ENCODE results near the gene KREMEN1.
A peak's percentile ranks its signal among the peaks of the same experiment; 100 is the strongest.
"Not testable (repeated sequence)": the region's sequence is repeated elsewhere in the genome, so short reads cannot be mapped to it uniquely, and the experiment has no call there.

Gene KREMEN1

DNA sequence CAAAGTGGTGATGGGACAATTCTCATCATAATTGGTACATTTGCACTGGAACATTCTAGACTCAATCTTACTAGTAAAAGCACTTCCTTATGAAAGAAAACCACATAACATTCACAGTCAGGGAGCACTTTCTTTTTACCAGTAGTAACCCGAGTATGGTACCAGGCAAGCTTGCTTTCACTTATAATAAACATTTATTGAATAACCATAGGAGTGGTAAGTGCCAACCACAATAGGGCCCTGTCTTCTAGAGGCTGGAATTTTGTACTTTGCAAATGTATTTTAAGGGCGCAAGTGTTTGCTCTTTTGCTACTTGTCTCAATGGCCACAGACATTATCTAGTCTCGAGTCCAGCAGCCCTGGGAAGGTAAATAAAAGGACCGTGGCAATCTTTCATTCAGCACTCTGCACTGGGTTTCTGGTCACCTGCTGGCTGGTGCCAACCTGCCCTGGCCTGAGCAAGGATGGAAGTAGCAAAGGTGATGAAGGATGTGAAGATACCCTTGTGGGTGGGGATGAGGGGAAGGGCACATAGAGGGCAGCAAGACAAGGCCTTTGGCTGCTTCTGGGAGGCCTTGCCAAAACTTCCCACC is 35.4 kb upstream of the KREMEN1 start:
- H3K36me3 ChIP-seq (ENCODE audit: insufficient read depth, low read length): no peaks in the 10 kb centered on the region
- no peak overlapping the region for H3K9ac ChIP-seq (ENCODE audit: low read depth, low read length)
- H3K4me1 ChIP-seq (ENCODE audit: control insufficient read depth, insufficient read depth, low read length): peaks cover 19% of the 10 kb centered on the region
- no peaks in the 10 kb centered on the region for H3K27me3 ChIP-seq (ENCODE audit: control insufficient read depth, insufficient read depth, low read length)
- no peaks in the 10 kb centered on the region for H3K9me3 ChIP-seq (replicated peaks; ENCODE audit: low read length)
- no peak overlapping the region for H3K4me3 ChIP-seq (ENCODE audit: low read length)
- H3K4me2 ChIP-seq (ENCODE audit: low read length): no peak overlapping the region

DNA sequence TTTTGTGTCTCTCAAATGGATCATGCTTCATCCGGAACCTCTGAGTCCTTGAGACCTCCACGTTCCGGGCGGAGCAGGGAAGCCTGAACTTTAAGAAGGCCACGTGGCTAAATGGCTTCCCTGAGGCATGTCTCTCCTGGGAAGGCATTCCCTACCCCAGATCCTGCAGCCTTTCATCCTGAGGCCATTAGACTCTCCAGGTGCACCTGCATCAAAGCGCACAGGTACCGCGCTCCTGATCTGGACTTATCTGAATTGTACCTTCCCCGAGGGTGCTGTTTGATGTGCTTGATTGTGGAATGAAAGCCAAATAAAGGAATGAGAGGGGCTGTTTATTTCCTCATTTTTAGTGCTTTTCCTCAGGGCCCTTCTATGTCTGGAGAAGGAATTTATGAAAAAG is 33.7 kb upstream of the KREMEN1 start:
- Histone ChIP-seq H3K4me3 (ENCODE audit: low read length) (no peak overlapping the region), H3K9ac (ENCODE audit: low read depth, low read length) (no peak overlapping the region), H3K4me1 (ENCODE audit: control insufficient read depth, insufficient read depth, low read length) (peaks cover 21% of the 10 kb centered on the region), H3K4me2 (ENCODE audit: low read length) (no peak overlapping the region), H3K27me3 (ENCODE audit: control insufficient read depth, insufficient read depth, low read length) (no peaks in the 10 kb centered on the region), H3K36me3 (ENCODE audit: insufficient read depth, low read length) (no peaks in the 10 kb centered on the region), H3K9me3 (replicated peaks; ENCODE audit: low read length) (no peaks in the 10 kb centered on the region)

DNA sequence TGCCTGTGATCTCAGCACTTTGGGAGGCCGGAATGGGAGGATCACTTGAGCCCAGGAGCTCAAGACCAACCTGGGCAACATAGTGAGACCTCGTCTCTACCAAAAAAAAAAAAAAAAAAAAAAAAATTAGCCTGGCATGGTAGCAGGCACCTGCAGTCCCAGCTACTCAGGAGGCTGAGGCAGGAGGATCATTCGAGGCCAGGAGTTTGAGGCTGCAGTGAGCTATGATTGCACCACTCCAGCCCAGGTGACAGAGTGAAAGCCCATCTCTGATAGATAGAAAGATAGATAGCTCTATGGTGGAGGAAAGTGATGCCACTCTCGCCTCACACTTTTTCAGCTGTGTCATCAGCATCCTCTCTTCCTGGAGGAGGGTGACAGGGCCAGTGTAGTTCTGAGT is 33.2 kb upstream of the KREMEN1 start:
- not testable (repeated sequence) for H3K27me3 ChIP-seq (ENCODE audit: control insufficient read depth, insufficient read depth, low read length); H3K9me3 ChIP-seq (replicated peaks; ENCODE audit: low read length); H3K9ac ChIP-seq (ENCODE audit: low read depth, low read length); H3K4me3 ChIP-seq (ENCODE audit: low read length); H3K36me3 ChIP-seq (ENCODE audit: insufficient read depth, low read length); H3K4me2 ChIP-seq (ENCODE audit: low read length)
- H3K4me1 ChIP-seq (ENCODE audit: control insufficient read depth, insufficient read depth, low read length): peaks cover 27% of the 10 kb centered on the region

DNA sequence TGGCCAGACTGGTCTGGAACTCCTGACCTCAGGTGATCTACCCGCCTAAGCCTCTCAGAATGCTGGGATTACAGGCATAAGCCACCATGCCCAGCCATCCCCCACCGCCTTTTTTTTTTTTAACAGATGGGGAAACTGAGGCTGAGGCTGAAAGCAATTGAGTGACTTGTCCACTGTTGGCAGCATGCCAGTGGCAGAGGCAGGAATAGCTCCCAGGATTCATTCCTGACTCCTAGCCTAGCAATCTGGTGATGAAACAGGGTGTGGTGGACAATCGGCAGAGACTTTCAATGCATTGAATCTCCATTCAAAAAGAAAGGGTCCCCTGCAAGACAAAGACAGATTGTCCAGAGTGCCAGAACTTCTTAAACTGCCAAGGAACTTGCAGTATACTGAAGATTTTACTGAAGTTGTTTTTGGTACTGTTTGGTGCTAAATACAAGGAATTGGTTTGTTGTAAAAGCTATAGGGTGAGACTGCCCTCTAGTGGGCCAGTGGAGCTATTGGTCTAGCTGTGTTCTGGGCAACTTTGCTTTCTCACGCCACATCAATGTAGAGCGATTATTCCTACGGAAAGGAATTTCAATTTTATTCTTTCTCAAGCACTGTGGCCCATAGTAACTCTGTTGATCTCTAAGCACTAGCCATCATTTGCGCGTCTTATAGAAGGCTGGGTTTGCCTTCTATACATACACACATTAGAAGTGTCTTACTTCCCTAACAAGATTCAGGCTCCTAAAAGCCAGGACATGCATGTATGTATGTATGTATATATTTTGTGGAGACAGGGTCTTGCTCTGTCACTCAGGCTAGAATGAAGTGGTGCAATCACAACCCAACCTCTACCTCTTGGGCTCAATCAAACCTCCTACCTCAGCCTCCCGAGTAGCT is 32.2 kb upstream of the KREMEN1 start:
- Histone ChIP-seq H3K36me3 (ENCODE audit: insufficient read depth, low read length) (no peaks in the 10 kb centered on the region), H3K4me3 (ENCODE audit: low read length) (no peak overlapping the region), H3K9me3 (replicated peaks; ENCODE audit: low read length) (no peaks in the 10 kb centered on the region), H3K27me3 (ENCODE audit: control insufficient read depth, insufficient read depth, low read length) (no peaks in the 10 kb centered on the region), H3K9ac (ENCODE audit: low read depth, low read length) (peak overlapping the region; percentile 16), H3K4me1 (ENCODE audit: control insufficient read depth, insufficient read depth, low read length) (peaks cover 33% of the 10 kb centered on the region), H3K4me2 (ENCODE audit: low read length) (peak overlapping the region; percentile 43)

DNA sequence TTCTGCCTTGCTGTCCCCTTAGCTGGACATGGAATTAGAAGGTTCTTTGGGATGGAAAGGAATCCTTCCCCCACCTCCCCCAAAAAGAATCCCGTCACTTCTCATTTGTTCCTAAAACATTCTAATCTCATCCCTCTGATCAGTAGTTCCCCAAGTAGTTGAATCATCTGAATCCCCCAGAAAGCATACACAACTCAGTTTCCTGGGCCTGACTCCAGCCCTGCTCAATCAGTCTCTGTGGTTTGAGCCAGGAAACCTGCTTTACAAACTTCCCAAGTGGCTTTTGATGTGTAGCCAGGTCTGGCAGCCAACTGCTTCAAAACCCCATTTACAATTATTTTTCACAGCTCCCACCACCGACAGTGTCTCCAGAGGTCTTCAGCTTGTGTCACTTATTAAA is 31.4 kb upstream of the KREMEN1 start:
- Histone ChIP-seq H3K36me3 (ENCODE audit: insufficient read depth, low read length) (no peaks in the 10 kb centered on the region), H3K27me3 (ENCODE audit: control insufficient read depth, insufficient read depth, low read length) (no peaks in the 10 kb centered on the region), H3K4me2 (ENCODE audit: low read length) (no peak overlapping the region), H3K4me1 (ENCODE audit: control insufficient read depth, insufficient read depth, low read length) (peaks cover 33% of the 10 kb centered on the region), H3K4me3 (ENCODE audit: low read length) (no peak overlapping the region), H3K9ac (ENCODE audit: low read depth, low read length) (peak overlapping the region; percentile 16), H3K9me3 (replicated peaks; ENCODE audit: low read length) (no peaks in the 10 kb centered on the region)

DNA sequence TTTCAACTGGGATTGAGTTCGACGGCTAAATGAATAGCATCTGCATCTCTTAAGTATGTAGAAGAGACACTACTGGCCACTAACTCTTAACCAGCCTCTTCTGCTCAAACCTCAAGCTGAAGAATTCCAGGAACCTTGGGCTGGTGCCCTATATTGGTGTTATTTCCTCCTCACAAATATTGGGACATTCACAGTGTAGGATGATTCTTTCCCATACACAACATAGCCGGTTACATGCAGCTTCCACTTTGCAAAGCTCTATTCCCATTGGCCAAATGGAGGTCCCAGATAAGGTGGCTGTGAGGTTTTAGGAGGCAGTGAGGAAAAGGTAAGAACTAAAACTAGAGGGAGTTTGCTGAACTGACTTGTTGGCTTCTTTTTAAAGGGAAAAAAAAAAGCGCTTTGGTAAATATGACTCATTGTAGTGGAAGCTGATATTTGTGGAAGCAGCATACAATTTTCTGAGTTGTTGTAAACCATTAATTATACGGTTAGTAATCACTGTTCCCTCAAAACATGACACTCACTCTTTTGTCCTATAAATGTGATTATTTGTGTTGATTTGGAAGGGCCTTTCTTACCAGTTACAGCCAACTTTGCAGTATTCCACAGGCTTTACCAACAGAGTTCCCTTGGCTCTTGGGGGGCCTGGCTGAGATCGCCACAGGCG is 28.8 kb upstream of the KREMEN1 start:
- Histone ChIP-seq H3K4me3 (ENCODE audit: low read length) (peak overlapping the region; percentile 47), H3K9ac (ENCODE audit: low read depth, low read length) (peak overlapping the region; percentile 36), H3K4me1 (ENCODE audit: control insufficient read depth, insufficient read depth, low read length) (peaks cover 33% of the 10 kb centered on the region), H3K9me3 (replicated peaks; ENCODE audit: low read length) (no peaks in the 10 kb centered on the region), H3K27me3 (ENCODE audit: control insufficient read depth, insufficient read depth, low read length) (no peaks in the 10 kb centered on the region), H3K36me3 (ENCODE audit: insufficient read depth, low read length) (no peaks in the 10 kb centered on the region), H3K4me2 (ENCODE audit: low read length) (peak overlapping the region; percentile 75)

DNA sequence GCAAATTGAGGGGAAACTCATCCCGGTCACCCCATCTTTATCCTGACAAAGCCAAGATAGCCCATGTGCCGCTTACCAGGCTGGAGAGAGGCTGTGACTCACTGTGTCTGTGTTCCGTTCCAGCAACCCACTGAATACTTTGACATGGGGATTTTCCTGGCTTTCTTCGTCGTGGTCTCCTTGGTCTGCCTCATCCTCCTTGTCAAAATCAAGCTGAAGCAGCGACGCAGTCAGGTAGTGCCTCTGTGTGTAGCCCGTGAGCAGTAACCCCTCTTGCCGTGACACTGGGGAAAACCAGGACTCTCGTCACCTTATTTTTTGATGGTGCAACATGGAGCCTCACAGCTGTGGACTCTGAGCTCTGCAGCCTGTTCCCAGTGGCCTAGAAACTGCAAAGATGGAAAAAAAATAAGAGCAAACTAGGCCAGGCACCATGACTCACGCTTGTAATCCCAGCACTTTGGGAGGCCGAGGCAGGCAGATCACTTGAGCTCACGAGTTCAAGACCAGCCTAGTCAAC is 28.1 kb upstream of the KREMEN1 start:
- Histone ChIP-seq H3K9me3 (replicated peaks; ENCODE audit: low read length) (no peaks in the 10 kb centered on the region), H3K4me3 (ENCODE audit: low read length) (peak overlapping the region; percentile 47), H3K4me1 (ENCODE audit: control insufficient read depth, insufficient read depth, low read length) (peaks cover 33% of the 10 kb centered on the region), H3K9ac (ENCODE audit: low read depth, low read length) (peak overlapping the region; percentile 36), H3K36me3 (ENCODE audit: insufficient read depth, low read length) (no peaks in the 10 kb centered on the region), H3K4me2 (ENCODE audit: low read length) (peak overlapping the region; percentile 75), H3K27me3 (ENCODE audit: control insufficient read depth, insufficient read depth, low read length) (no peaks in the 10 kb centered on the region)

DNA sequence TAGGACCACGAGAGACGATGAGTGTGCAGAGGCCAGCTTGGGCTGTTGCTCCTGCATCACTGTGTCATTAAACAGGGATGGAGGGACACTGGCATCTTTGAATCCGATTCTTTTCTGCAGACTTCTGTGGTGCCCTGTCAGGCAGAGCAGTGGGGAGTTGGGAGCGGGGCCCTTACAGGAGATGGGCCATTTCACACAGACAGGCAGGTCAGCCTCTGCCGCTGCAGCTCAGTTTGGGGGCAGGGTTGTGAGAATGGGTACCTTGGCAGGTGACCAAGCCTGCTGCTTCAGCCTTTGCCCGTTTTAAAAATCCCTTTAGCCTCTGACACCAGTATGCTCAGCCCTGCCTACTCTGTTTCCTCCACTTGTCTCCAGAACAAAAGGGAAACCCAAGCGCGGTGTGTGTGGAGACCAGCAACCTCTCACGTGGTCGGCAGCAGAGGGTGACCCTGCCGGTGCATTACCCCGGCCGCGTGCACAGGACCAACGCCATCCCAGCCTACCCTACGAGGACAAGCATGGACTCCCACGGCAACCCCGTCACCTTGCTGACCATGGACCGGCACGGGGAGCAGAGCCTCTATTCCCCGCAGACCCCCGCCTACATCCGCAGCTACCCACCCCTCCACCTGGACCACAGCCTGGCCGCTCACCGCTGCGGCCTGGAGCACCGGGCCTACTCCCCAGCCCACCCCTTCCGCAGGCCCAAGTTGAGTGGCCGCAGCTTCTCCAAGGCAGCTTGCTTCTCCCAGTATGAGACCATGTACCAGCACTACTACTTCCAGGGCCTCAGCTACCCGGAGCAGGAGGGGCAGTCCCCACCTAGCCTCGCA is 23.8 kb upstream of the KREMEN1 start:
- no peak overlapping the region for H3K9ac ChIP-seq (ENCODE audit: low read depth, low read length)
- no peak overlapping the region for H3K4me3 ChIP-seq (ENCODE audit: low read length)
- peaks cover 13% of the 10 kb centered on the region for H3K4me1 ChIP-seq (ENCODE audit: control insufficient read depth, insufficient read depth, low read length)
- H3K36me3 ChIP-seq (ENCODE audit: insufficient read depth, low read length): peaks cover 4% of the 10 kb centered on the region
- H3K4me2 ChIP-seq (ENCODE audit: low read length): no peak overlapping the region
- H3K27me3 ChIP-seq (ENCODE audit: control insufficient read depth, insufficient read depth, low read length): no peaks in the 10 kb centered on the region
- no peaks in the 10 kb centered on the region for H3K9me3 ChIP-seq (replicated peaks; ENCODE audit: low read length)

DNA sequence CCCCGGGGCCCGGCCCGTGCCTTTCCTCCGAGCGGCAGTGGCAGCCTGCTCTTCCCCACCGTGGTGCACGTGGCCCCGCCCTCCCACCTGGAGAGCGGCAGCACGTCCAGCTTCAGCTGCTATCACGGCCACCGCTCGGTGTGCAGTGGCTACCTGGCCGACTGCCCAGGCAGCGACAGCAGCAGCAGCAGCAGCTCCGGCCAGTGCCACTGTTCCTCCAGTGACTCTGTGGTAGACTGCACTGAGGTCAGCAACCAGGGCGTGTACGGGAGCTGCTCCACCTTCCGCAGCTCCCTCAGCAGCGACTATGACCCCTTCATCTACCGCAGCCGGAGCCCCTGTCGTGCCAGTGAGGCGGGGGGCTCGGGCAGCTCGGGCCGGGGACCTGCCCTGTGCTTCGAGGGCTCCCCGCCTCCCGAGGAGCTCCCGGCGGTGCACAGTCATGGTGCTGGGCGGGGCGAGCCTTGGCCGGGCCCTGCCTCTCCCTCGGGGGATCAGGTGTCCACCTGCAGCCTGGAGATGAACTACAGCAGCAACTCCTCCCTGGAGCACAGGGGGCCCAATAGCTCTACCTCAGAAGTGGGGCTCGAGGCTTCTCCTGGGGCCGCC is 23.1 kb upstream of the KREMEN1 start:
- H3K4me3 ChIP-seq (ENCODE audit: low read length): no peak overlapping the region
- H3K36me3 ChIP-seq (ENCODE audit: insufficient read depth, low read length): peaks cover 4% of the 10 kb centered on the region
- H3K4me1 ChIP-seq (ENCODE audit: control insufficient read depth, insufficient read depth, low read length): peaks cover 6% of the 10 kb centered on the region
- no peaks in the 10 kb centered on the region for H3K9me3 ChIP-seq (replicated peaks; ENCODE audit: low read length)
- H3K4me2 ChIP-seq (ENCODE audit: low read length): no peak overlapping the region
- H3K27me3 ChIP-seq (ENCODE audit: control insufficient read depth, insufficient read depth, low read length): no peaks in the 10 kb centered on the region
- no peak overlapping the region for H3K9ac ChIP-seq (ENCODE audit: low read depth, low read length)

DNA sequence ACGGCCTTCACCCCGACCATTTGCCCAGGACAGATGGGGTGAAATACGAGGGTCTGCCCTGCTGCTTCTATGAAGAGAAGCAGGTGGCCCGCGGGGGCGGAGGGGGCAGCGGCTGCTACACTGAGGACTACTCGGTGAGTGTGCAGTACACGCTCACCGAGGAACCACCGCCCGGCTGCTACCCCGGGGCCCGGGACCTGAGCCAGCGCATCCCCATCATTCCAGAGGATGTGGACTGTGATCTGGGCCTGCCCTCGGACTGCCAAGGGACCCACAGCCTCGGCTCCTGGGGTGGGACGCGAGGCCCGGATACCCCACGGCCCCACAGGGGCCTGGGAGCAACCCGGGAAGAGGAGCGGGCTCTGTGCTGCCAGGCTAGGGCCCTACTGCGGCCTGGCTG is 22.4 kb upstream of the KREMEN1 start:
- Histone ChIP-seq H3K4me2 (ENCODE audit: low read length) (no peak overlapping the region), H3K27me3 (ENCODE audit: control insufficient read depth, insufficient read depth, low read length) (no peaks in the 10 kb centered on the region), H3K9me3 (replicated peaks; ENCODE audit: low read length) (no peaks in the 10 kb centered on the region), H3K4me1 (ENCODE audit: control insufficient read depth, insufficient read depth, low read length) (no peaks in the 10 kb centered on the region), H3K36me3 (ENCODE audit: insufficient read depth, low read length) (peaks cover 4% of the 10 kb centered on the region), H3K4me3 (ENCODE audit: low read length) (no peak overlapping the region), H3K9ac (ENCODE audit: low read depth, low read length) (no peak overlapping the region)
